ENCODE data around the gene DTNB.

The DTNB gene

GRCh38 chr2:25524507-25524906 is 148.9 kb downstream of the DTNB start:
- no peak for DNase-seq (ENCODE audit: low read depth)
- H3K4me3 ChIP-seq (ENCODE audit: low read length), result no peak overlapping the region
- TF ChIP-seq, protein P1, sequence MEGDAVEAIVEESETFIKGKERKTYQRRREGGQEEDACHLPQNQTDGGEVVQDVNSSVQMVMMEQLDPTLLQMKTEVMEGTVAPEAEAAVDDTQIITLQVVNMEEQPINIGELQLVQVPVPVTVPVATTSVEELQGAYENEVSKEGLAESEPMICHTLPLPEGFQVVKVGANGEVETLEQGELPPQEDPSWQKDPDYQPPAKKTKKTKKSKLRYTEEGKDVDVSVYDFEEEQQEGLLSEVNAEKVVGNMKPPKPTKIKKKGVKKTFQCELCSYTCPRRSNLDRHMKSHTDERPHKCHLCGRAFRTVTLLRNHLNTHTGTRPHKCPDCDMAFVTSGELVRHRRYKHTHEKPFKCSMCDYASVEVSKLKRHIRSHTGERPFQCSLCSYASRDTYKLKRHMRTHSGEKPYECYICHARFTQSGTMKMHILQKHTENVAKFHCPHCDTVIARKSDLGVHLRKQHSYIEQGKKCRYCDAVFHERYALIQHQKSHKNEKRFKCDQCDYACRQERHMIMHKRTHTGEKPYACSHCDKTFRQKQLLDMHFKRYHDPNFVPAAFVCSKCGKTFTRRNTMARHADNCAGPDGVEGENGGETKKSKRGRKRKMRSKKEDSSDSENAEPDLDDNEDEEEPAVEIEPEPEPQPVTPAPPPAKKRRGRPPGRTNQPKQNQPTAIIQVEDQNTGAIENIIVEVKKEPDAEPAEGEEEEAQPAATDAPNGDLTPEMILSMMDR (conservative IDR thresholded peaks at IDR 0.05; ENCODE audit: low read depth, low read length), result no peak

- DNase-seq (ENCODE audit: low read depth), result no peak
- TF ChIP-seq, protein P1 (conservative IDR thresholded peaks at IDR 0.05; ENCODE audit: low read depth, low read length), result no peak
Measured at GRCh38 chr2:25523060-25523459, 150.3 kb downstream of the DTNB start.

DNA sequence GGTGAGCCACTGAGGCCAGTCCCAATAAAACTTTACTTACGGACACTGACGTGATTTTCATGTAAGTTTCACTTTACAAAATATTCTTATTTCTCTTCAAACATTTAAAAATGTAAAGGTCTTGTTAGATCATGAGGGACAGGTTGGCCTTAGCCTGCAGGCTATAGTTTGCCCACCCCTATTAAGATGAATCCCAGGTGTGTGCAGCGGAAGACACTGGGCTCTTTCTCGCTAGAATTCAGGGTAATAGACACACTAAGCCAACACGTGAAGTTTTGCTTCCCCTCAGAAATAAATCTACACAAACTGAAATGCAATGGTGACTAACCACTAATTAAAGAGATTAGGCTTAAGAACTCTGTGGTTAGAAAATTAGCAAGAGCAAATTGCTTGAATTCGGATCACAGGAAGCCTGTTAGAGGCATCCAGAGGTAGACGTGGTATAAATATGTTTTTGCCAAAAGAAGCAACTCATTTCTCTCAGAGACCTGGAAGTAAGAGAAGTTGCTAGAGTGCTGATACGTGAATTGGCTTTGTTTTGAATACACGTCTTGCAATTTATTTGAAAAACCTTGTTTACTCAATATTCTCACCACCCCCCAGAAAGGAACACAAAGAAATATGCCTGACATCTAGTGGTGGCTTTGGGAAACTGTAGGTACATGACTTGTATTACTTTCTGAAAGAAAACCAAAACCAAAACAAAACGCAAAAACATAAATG is 151.6 kb downstream of the DTNB start:
- peak; percentile 39 for DNase-seq (ENCODE audit: low read depth)
- TF ChIP-seq, protein P1 (conservative IDR thresholded peaks at IDR 0.05; ENCODE audit: low read depth, low read length), result peak; percentile 77
- peak overlapping the region; percentile 11 for H3K4me3 ChIP-seq (ENCODE audit: low read length)

More at GRCh38 chr2:25523060-25523459, 150.3 kb downstream of the DTNB start:
- H3K4me3 ChIP-seq (ENCODE audit: low read length), result no peak overlapping the region

DNA sequence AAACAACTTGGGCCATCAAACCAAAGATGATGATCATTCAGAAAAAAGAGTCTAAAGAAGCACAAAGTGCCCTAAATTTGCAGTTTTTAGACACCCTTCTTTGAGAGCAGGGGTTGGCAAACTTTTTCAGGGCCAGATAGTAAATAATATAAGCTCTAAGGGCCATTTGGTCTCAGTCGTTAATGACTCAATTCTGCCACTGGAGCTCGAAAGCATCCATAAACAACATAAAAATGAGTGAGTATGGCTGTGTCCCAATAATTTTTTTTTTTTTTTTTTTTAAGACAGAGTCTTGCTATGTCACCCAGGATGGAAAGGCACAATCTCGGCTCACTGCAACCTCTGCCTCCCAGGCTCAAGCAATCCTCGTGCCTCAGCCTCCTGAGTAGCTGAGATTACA is 152.3 kb downstream of the DTNB start:
- no peak overlapping the region for H3K4me3 ChIP-seq (ENCODE audit: low read length)
- no peak for DNase-seq (ENCODE audit: low read depth)
- TF ChIP-seq, protein P1 (conservative IDR thresholded peaks at IDR 0.05; ENCODE audit: low read depth, low read length), result no peak

DNA sequence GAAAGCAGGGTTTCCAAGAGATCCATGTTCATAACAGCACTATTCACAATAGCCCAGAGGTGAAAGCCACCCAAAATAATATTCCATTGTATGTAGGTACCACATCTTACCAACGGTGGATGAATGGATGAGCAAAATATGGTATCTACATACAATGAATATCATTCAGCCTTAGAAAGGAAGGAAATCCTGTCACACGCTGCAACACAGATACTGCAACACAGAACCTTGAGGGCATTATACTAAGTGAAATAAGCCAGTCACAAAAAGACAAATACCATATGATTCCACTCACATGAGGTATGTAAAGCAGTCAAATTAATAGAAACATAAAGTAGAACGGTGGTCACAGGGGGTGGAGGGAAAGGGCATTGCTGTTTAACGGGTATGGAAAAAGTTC is 155.7 kb downstream of the DTNB start:
- H3K4me3 ChIP-seq (ENCODE audit: low read length), result no peak overlapping the region
- TF ChIP-seq, protein P1 (conservative IDR thresholded peaks at IDR 0.05; ENCODE audit: low read depth, low read length), result no peak
- no peak for DNase-seq (ENCODE audit: low read depth)

- TF ChIP-seq, protein P1 (conservative IDR thresholded peaks at IDR 0.05; ENCODE audit: low read depth, low read length), result no peak
- no peak overlapping the region for H3K4me3 ChIP-seq (ENCODE audit: low read length)
- DNase-seq (ENCODE audit: low read depth), result no peak
Measured at GRCh38 chr2:25514043-25514637, 159.2 kb downstream of the DTNB start.

- H3K4me3 ChIP-seq (ENCODE audit: low read length), result no peak overlapping the region
- TF ChIP-seq, protein P1 (conservative IDR thresholded peaks at IDR 0.05; ENCODE audit: low read depth, low read length), result no peak
- no peak for DNase-seq (ENCODE audit: low read depth)
Measured at GRCh38 chr2:25512707-25513106, 160.7 kb downstream of the DTNB start.
